Cortex of kidney (tissue), 1 donor: Measurements from ENCODE around the gene VAV2.

Experiments
- DNase-seq: peaks from one replicate; lab custom pipeline; 2025; lab: John Stamatoyannopoulos, UW

Gene VAV2

DNA sequence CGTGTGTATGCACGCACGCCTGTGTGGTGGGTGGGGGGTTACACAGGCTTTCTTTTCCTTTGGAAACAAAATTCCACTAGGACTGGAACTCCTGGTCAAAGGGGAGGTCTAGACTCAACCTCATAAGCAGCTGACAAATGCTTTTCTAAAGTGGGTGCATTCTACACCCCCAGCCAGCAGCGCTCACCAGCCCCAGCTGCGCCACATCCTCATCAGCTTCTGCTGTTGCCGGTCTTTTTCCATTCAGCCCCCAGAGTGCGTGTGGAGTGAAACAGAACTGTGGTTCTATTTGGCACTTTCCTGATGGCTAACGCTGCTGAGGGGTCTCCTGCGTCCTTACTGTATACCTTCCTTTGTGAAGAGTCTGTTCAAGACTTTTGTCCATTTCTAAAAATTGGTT lies 176.3 kb downstream of the VAV2 start:
- DNase-seq: no peak

DNA sequence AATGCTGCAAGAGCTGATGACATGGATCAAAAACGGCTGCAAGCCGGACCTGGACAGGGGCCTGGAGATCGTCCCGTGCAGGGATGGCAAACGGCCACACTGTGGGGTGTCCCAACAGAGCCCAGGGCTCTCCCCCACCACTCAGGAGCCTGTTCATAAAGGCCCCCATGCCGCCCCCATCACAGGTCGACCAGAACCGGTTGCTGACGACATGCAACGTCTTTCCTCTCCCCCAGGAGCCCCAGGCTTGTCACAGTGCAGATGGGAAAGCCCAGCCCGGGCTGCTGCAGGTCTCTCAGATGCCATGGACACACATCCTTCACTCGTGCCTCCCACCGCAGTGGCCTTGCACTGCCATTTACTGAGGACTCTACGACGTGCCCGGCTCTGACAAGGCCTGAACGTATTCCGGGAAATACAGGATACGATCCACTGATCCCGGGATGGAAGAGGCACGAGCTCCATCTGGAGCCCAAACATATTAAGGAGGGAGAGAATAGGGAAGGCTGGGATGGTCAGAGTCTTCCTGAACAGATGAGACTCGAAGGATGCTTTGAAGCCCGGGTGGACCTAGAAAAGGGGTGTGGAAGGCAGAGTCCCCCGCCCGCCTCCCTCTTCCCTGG lies 177.4 kb downstream of the VAV2 start:
- no peak for DNase-seq

DNA sequence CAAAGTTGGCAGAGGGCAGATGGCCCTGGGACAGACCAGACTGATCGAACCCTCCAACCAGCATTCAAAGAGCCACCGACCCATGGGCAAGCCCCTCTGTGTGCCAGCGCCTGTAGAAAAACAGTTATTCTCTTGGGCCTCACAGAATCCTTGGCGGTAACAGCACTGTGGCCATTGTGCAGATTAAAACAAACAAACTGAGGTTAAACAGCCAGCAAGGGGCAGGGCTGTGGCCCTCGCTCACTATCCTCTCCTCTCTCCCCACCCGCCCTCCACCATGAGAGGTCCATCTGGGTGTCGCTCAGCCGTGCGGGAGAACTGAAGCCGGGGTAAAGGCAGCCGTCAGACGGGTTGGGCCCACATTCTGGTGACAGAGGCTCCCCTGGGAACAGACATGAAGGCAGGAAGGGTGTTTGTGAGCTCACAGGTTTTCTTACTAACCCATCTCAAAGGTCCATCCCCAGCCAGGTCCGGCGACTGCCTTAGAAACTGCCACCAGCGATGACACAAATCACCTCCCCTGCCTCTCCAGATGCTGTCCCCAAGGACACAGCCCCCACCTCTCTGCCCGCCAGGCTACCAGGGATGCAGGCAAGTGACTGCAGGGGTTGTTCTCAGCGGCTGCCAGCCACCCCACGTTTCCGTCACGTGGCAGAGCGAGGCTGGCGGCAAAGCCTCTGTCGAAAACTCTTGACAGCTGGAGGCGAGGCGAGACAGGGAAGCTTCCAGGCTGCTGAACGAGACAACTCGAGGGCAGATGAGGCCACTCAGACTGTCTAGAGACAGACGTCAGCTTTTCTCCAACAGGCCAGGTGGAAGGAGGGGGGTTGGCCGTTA lies 178.2 kb downstream of the VAV2 start:
- no peak for DNase-seq

DNA sequence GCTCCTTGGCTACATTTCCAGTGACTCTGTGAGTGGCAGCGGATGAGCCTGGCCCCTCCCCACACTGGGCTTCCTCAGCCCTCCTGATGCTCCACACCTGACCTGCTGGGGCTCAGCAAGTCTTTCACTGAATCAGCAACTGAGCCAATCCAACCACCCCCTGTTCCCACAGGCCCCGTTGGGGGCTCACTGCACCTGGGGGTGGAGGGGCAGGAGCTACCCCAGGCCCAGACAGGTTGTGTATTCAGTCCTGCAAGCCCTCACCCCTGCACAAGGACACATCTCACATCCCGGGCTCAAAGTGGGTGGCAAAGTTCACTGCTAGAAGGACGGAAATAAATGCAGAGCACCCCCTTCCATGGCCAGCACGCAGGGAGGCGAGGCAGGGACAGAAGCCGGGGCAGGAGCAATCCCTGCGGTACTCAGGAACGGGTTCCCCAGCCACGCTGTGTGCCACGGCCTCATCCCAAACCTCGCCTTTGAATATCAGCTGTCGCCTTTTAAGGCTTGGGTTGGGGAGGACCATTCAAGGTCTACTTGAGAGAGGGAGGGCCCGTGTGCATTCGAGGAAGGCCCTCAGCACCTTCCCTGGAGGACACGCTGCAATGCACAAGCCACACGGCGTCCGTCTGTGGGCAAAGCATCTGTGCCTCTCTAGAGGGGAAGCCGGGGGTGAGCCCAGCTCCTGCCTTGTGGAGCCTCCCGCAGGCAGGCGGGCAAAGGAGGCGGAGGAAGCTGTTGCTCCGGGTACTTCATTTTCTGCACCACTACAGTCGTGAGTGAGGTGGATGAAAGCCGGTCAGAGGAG lies 179.0 kb downstream of the VAV2 start:
- DNase-seq: no peak

DNA sequence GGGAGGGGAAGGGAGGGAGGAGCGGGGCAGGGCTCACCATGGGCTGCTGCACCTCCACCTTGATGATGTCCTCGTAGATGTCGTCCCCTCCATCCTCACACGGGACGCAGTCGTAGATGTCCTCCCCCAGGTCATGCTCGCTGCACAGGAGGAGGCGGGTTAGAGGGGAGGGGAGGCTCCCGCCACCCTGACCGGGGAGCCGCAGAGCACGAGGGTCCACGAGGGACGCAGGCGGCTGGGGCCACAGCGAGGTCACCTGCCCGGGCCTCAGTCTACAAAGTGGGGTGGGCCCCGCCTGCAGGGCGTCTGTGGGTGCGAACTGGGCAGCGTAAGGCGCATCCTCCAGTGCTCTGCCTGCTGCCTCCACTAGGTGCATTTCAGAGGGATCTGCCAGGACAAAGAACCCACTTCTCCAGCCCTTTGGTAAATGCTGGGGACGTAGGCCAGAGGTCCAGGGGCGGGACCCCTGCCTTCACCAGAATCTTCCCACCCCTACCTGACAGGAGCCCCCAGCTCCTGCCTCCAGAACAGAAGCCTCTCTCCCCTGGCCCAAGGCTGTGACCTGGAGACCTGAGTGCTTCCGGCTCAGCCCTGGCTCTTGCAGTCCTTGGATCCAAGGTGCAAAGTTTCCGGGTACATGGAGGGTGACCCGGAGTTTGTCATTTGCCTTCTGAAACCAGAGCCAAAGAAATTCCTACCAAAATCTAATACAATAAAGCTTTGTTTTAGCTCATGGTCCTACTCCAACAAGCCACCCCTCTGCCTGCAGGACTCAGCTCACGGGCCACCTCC lies 179.9 kb downstream of the VAV2 start:
- no peak for DNase-seq

DNA sequence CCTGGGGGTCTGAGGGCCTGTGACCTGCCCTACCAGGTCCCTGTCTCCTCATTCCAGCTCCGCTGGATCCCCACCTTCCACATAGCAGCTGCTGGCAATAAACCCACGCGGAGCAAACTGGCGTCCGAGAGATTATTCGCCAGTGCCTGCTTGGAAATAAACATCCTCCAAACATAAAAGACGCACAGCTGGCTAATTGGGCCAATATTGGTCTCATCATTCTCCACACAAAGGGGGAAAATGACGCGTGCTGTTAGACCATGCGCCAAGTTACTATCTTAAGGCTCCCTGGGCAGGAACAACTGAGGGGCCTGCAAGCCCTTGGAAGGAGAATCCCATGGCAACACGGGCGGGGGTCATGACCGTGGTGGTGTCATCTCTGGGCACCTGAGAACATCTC lies 180.7 kb downstream of the VAV2 start:
- DNase-seq: no peak

DNA sequence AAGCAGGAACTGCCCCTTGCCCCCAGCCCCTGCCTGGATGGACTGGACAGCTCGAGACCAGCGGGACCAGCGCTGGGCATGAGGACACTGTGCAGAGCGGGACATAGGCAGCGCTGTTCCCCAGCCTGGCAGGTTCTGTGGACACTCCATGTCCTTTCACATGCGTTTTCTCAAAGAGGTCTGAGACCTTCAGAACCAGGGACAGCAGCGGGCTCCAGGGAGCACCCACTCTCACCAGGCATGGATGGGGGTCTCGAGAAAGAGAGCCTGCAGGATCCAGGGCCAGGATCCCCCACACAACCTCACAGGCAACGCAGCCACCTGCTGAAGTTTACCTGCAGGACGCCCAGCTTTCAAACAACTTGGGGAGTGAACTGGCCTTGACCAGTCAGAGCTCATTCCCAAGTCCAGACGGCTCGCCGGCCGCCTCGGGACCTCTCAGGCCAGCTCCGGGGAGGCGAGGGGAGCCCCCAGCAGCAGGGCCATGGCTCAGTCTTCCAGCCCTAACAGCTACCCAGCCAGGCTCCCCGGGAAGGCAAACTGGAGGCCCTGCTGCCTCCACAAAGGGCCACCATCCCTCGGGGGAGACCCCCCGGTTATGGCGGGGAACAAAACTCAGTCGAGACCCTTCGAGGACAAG lies 181.4 kb downstream of the VAV2 start:
- DNase-seq: no peak

DNA sequence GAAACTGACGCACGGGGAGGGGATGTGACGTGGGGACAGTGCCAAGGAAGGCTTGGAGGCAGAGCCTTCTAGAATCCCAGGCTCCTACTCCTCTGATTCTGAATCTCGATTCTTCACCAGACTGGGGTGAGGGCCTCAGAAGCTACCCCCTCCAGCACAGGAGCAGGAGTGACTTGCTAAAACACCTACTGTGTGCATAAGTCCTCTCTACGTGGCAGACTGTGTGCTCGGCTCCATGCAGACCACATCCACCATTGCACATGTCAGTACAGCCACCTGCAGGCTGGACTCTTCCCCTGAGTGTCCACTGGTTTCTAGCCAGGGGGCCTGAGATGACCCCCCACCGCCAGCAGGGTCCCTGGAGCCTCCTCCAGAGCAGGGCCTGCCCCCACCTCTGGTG lies 182.8 kb downstream of the VAV2 start:
- no peak for DNase-seq

DNA sequence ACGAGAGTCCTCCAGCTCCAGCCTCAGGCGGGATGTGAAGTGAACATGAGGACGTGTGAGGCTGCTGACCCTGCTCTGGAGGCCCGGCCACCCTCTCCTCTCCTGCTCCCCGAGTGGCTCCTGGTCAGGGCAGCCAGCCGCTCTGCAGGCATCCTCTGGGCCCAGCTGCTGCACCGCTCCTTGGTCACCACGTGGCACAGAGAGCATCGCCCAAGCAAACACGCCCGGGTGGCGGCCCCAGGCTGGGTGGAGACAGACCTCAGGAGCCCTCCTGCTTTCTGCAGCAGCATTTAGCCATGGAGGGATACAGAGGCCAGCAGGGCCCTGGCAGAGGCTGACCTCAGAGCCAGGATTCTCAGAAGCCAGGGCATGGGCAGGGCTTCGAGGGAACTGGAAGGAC lies 184.3 kb downstream of the VAV2 start:
- DNase-seq: no peak

DNA sequence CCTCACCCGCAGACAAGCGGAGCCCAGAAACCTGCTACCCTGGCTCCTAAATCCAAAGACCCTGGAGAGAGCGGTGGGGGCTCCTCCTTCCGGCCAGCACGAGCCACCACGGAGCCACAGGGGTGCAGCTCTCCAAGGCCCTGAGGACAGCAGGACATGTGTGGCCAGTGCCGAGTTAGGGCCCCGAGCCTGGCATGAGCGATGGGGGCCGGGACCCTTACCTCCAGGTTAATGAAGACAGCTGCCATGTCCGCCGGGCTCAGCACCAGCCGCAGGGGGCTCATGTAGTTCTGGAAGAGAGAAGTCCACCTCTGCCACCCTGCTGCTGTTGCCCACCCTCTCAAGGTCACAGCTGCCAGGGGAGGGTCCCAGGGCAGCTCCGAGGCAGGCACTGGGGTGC lies 185.1 kb downstream of the VAV2 start:
- DNase-seq: no peak

DNA sequence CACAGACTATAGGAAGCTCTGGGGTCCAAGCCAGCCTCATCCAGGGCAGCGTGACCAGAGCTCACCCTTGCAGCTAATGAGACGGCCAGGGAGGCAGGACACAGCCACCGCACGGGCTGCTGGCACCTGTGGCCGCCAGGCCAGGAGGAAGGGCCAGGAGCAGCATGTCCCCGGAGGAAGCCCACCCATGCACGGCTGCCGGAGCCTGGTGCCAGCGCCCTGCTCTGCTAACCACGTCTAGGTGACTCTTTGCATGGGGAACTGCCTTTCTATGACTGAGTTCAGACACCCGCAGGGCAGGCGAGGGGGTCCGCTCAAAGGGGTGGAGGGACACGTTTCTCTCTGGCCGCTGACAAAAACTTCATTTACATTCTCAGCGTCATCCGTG lies 185.5 kb downstream of the VAV2 start:
- DNase-seq: no peak

DNA sequence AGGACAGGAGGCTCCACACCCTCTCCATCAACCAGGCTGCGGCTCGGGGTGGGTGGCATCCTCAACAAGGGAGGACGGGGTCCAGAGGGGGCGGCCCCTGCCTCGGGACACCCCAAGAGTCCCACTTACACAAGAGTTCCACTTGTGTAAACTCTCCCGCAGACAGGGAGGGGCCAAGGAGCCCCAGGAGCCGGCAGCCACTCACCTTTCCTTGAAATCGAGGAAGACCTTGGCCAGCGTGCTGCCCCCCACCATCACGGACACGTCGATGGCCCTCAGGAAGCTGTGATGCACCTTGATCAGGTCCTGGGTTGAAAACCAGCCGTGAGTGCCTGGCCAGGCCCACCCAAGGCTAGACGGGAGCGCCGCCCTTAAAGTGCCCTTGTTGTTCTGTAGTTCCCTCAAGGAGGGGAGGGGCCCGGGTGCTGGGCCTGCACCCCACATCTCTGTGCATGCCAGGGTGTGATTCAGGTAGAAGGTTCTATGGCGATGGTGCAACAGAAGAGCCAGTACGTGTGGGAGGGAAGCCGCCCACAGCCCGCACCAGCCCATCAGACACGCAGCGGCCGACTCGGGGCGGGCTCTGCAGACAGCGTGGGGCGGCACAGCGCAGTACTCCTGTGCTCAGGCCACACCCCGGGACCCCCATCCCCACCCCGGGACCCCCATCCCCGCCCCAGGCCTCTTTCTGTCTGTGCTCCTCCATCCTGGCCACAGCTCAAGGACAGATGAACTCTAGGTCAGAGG lies 186.1 kb downstream of the VAV2 start:
- no peak for DNase-seq

DNA sequence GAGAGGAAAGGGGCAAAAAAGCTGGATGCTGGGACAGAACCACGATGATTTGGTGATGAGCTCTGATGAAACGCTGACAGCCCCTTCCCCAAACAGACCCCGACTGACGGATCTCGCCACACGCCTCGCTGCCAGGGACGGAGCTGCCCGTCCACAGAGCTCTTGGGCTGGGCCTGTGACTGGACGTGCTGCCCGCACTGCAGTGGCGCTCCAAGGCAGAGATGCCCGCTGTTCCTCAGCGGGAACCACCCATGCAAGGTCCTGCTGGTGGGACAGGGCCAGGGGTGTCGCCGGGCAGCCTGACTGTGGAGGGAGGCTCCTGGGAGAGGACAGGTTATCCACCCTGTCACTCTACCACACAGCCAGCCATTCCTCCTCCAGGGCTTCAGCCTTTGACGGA lies 187.9 kb downstream of the VAV2 start:
- DNase-seq: no peak

DNA sequence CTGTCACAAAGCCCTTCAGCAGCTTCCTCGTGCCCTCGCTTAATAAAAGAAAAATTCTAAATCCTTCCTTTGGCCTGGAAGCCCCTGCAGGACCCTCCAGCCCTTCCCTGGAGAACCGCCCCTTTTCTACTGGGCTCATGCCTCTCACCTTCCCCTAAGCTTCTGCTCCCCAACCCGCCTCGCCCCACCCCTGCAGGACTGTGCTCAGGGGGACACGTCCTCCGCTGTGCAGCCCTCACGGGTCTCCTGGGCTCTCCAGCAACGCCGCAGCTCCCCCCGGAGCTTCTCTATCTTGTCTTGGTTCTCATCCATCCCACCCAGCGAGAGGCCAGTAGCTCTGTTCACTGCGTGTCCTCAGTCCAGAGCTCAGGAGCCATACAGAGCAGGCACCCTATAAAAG lies 188.4 kb downstream of the VAV2 start:
- DNase-seq: no peak

DNA sequence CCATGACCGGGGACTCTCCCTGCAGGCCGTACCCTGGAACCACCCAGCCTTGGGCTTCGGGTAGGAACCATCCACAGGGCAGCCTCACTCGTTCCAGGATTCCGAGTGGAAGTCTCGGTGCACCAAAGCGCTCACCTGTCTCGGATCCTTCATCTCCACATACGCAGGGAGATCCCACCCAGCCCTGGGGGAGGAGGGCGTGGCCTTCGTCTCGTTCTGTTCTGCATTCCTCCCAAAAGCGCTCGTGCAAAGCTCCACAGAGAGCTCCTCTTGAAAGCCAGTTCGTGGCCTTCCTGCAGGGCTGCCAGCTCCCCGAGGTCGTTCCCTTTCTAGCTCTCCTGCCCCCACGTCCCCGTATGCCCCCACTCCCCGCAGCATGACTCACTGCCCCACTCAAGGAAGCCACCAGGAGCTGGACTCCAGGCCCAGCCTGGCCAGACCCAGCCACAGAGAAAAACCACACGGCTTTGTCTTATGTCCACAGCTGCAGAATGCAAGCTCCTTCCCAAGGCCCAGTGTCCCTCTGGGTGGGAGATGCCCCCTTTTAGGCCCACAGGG lies 189.0 kb downstream of the VAV2 start:
- DNase-seq: no peak

DNA sequence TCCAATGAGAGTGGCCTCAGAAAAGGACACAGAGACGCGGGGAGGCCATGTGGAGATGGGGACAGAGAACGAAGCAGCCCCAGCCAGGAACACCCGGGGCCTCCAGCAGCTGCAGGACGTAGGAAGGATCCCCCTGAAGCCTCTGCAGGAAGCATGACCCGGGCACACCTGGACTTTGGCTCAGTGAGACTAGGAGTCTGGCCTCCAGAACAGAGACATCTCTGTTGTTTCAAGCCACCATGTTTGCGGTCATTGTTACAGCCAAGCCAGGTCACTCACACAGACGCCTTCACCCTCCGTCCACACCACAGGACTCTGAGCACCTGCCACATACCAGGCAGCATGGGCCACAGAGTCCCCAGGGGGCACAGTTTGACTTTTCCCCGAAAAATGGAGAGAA lies 190.4 kb downstream of the VAV2 start:
- DNase-seq: no peak

DNA sequence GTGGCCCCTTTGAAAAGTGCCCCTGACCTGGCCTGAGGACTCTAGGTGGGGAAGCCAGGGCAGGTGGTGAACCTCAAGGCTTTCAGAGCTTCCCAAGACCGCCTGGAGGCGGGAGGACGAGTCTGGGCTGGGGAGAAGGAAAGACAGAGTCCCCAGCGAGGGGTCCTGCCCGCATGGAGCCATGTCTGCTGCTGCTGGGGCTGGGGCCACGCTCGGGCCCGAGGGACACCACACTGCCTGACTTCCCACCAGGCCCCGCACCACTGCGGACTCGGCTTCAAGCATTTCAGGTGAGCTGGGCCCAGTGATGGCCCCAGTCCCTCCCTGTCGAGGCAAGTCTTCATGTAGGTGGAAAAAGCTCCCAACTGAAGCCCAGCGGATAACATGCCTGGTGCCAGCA lies 191.9 kb downstream of the VAV2 start:
- no peak for DNase-seq

DNA sequence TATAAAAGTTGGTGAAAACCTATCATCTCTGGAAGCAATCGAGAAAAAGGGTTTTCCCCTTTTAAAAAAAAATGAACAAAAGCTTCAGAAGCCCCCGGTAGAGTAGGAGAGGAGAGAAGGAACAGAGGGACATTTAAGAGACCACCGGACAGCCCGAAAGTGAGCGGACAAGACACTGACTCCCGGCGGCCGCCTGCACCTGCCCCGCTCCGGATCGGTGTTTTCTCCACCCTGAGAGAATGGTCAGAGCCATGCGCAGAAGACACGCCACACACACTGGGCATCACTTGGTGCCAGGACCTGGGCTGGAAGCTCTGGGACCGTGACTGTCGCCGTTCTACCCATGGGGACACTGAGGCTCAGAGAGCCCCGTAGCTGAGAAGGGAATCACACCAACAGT lies 192.4 kb downstream of the VAV2 start:
- no peak for DNase-seq

DNA sequence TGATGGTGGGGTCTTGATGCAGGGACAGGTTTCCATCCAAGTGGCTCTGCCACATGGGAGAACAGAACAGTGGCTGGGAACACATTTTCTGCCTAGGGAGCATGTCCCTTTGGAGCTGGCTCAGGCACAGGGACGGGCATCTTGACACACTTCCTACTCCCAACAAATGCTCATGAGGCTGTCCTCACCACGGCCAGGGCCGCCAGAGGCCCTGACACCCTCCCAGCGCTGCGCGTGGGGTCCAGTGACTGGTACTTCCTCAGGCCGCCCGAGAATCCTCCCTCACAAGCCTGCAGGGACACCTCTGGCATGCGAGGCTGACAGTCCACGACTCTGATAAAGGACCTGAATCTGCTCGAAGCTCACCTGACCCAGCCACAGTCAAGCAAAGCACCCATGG lies 193.0 kb downstream of the VAV2 start:
- no peak for DNase-seq

DNA sequence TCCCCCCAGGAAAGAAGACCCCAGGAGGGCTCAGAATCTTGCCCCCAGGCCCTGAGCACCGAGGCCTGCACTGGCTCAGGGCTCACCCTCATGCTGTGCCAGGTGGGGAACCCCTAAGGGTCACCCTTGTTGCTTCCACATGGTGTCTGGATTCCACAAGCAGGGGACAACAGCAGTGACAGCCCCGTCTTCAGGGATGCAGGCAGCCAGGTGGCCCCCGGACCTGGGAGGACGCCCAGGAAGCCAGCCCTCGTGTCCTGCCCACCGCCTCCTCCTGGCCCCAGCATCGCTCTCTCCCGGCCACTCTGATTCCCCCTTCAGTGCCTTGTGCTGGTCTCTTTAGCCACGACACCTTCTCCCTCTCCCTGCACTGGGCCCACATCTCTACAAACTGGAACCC lies 194.0 kb downstream of the VAV2 start:
- no peak for DNase-seq
